Astrocyte (in vitro differentiated cells and primary cell): ENCODE data around the gene HMOX2. TPM values are rescaled to one million over a fixed set of nuclear protein-coding genes. Genes with fewer than 3 reads are reported as not detected.
A peak's percentile ranks its signal among the peaks of the same experiment; 100 is the strongest.

ENCODE experiments used
- DNase-seq: peaks from one replicate; pipeline ENCODE4 v3.0.0-alpha.2; 2010; ENCODE audit warnings: low read depth
- FAIRE-seq: peaks from 2 replicates; lab custom pipeline; 2011; peaks lifted over from hg19 to GRCh38; lab: Jason Lieb, UNC
- H2AFZ ChIP-seq: 2 replicates; pipeline ENCODE4 v1.6.0; 2012; ENCODE audit warnings: low read depth, low read length, inconsistent platforms
- H3K27ac ChIP-seq: 2 replicates; pipeline ENCODE4 v1.5.1; 2011; ENCODE audit warnings: low read depth, low read length, inconsistent platforms
- H3K27me3 ChIP-seq: 2 replicates; pipeline ENCODE4 v1.6.0; 2011; ENCODE audit warnings: low read length, inconsistent platforms; ENCODE audit not compliant: insufficient read depth
- H3K36me3 ChIP-seq: 2 replicates; pipeline ENCODE4 v1.5.1; 2011; ENCODE audit warnings: low read length, inconsistent platforms; ENCODE audit not compliant: insufficient read depth
- H3K4me1 ChIP-seq: 2 replicates; pipeline ENCODE4 v1.5.1; 2011; ENCODE audit warnings: low read length, inconsistent platforms; ENCODE audit not compliant: insufficient read depth
- H3K4me2 ChIP-seq: 2 replicates; pipeline ENCODE4 v1.6.0; 2012; ENCODE audit warnings: low read length, inconsistent platforms
- H3K4me3 ChIP-seq: 2 replicates; pipeline ENCODE4 v1.5.1; 2011; ENCODE audit warnings: low read depth, mild to moderate bottlenecking, low read length, inconsistent platforms; ENCODE audit not compliant: insufficient read depth
- H3K79me2 ChIP-seq: 2 replicates; pipeline ENCODE4 v1.6.0; 2012; ENCODE audit warnings: mild to moderate bottlenecking, low read length, inconsistent platforms; ENCODE audit not compliant: insufficient read depth
- H3K9ac ChIP-seq: 2 replicates; pipeline ENCODE4 v1.6.0; 2012; ENCODE audit warnings: mild to moderate bottlenecking, low read length, inconsistent platforms
- H3K9me3 ChIP-seq: 2 replicates; pipeline ENCODE4 v1.5.1; 2012; ENCODE audit warnings: low read depth, mild to moderate bottlenecking, low read length, inconsistent platforms; ENCODE audit not compliant: insufficient read depth
- H4K20me1 ChIP-seq: 2 replicates; pipeline ENCODE4 v1.6.0; 2012; ENCODE audit warnings: low read length, inconsistent platforms; ENCODE audit not compliant: insufficient read depth
- H3K27ac Mint-ChIP-seq: one replicate; pipeline ENCODE4 v1.8.0; 2021; ENCODE audit warnings: mild to moderate bottlenecking, mixed read lengths; ENCODE audit not compliant: unreplicated experiment
- H3K27me3 Mint-ChIP-seq: one replicate; pipeline ENCODE4 v1.8.0; 2021; ENCODE audit warnings: low read depth, mixed read lengths; ENCODE audit not compliant: unreplicated experiment
- H3K36me3 Mint-ChIP-seq: one replicate; pipeline ENCODE4 v1.8.0; 2021; ENCODE audit warnings: low read depth, mixed read lengths; ENCODE audit not compliant: unreplicated experiment
- H3K4me1 Mint-ChIP-seq: one replicate; pipeline ENCODE4 v1.8.0; 2021; ENCODE audit warnings: low read depth, mixed read lengths; ENCODE audit not compliant: unreplicated experiment
- H3K4me3 Mint-ChIP-seq: one replicate; pipeline ENCODE4 v1.8.0; 2021; ENCODE audit warnings: mild to moderate bottlenecking, moderate library complexity, mixed read lengths; ENCODE audit not compliant: unreplicated experiment
- H3K9me3 Mint-ChIP-seq: one replicate; pipeline ENCODE4 v1.8.0; 2021; ENCODE audit warnings: mild to moderate bottlenecking, mixed read lengths; ENCODE audit not compliant: unreplicated experiment
- EZH2 ChIP-seq: IDR thresholded peaks from 2 replicates; pipeline ENCODE4 v1.6.1; 2012; ENCODE audit warnings: mild to moderate bottlenecking, low read length, inconsistent platforms; ENCODE audit not compliant: insufficient read depth
- total RNA-seq: library from RNA; stranded (reverse); gene quantifications from 2 replicates; pipeline ENCODE4 v1.2.1, GENCODE V29; 2021
- TF ChIP-seq, protein P1 (sequence below): IDR thresholded peaks from 2 replicates; pipeline ENCODE4 v1.5.1; 2011; ENCODE audit warnings: low read depth, mild to moderate bottlenecking, inconsistent platforms, low read length, moderate library complexity; ENCODE audit not compliant: insufficient read depth

Gene HMOX2
- total RNA-seq, 1 donor from 2014 or later = 64.9 TPM

DNA sequence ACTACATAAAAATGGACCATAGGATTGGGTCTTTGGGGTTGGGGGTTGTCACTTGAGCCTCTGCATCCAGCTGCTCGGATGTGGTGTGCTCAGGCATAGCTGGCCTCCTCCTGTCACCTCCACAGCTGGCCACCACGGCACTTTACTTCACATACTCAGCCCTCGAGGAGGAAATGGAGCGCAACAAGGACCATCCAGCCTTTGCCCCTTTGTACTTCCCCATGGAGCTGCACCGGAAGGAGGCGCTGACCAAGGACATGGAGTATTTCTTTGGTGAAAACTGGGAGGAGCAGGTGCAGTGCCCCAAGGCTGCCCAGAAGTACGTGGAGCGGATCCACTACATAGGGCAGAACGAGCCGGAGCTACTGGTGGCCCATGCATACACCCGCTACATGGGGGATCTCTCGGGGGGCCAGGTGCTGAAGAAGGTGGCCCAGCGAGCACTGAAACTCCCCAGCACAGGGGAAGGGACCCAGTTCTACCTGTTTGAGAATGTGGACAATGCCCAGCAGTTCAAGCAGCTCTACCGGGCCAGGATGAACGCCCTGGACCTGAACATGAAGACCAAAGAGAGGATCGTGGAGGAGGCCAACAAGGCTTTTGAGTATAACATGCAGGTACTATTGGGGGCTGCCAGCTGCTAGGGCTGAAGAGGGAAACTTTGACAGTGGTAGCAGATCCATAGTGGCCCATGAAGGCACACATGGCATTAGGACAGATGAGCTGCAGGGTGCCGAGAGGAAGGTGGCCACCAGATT lies 31.6 kb downstream of the HMOX2 start:
- H3K27me3 ChIP-seq = no peaks in the 10 kb centered on the region
- H3K9ac ChIP-seq = no peak overlapping the region
- no peaks in the 10 kb centered on the region for H3K4me1 ChIP-seq
- H3K36me3 ChIP-seq = peaks cover 24% of the 10 kb centered on the region
- Mint-ChIP-seq H3K27me3 (no peaks in the 10 kb centered on the region), H3K36me3 (peaks cover 4% of the 10 kb centered on the region), H3K4me3 (peak overlapping the region; percentile 69), H3K4me1 (peaks cover 16% of the 10 kb centered on the region), H3K9me3 (no peaks in the 10 kb centered on the region), H3K27ac (no peak overlapping the region)
- no peak for FAIRE-seq
- no peak overlapping the region for H3K4me2 ChIP-seq
- peaks cover 62% of the 10 kb centered on the region for H4K20me1 ChIP-seq
- H3K4me3 ChIP-seq = no peak overlapping the region
- TF ChIP-seq, protein P1, sequence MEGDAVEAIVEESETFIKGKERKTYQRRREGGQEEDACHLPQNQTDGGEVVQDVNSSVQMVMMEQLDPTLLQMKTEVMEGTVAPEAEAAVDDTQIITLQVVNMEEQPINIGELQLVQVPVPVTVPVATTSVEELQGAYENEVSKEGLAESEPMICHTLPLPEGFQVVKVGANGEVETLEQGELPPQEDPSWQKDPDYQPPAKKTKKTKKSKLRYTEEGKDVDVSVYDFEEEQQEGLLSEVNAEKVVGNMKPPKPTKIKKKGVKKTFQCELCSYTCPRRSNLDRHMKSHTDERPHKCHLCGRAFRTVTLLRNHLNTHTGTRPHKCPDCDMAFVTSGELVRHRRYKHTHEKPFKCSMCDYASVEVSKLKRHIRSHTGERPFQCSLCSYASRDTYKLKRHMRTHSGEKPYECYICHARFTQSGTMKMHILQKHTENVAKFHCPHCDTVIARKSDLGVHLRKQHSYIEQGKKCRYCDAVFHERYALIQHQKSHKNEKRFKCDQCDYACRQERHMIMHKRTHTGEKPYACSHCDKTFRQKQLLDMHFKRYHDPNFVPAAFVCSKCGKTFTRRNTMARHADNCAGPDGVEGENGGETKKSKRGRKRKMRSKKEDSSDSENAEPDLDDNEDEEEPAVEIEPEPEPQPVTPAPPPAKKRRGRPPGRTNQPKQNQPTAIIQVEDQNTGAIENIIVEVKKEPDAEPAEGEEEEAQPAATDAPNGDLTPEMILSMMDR = no peak
- no peak for TF ChIP-seq EZH2
- H3K9me3 ChIP-seq = no peaks in the 10 kb centered on the region
- no peak overlapping the region for H2AFZ ChIP-seq
- peaks cover 23% of the 10 kb centered on the region for H3K79me2 ChIP-seq
- no peak for DNase-seq
- H3K27ac ChIP-seq = no peak overlapping the region

DNA sequence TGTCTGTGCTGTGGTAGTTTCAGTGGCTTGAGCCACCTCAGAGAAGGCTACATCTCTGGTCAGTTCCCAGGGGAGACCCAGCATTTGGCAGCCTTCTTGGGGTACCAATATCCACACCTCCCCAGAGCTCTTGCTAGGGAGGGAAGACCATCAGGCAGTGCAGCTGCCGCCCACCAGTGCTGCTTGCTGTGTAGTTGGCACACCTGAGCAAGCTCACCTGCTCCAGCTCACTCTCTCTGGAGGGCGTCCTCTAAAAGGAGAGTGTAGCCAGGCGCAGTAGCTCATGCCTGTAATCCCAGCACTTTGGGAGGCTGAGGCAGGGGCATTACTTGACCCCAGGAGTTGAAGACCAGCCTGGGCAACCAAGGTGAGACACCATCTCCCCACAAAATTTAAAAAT lies 32.6 kb downstream of the HMOX2 start:
- FAIRE-seq (no peak), DNase-seq (no peak)
- no peak overlapping the region for H3K9ac ChIP-seq
- Mint-ChIP-seq H3K27ac (no peak overlapping the region), H3K4me3 (no peak overlapping the region), H3K36me3 (peaks cover 4% of the 10 kb centered on the region), H3K4me1 (peaks cover 14% of the 10 kb centered on the region), H3K27me3 (no peaks in the 10 kb centered on the region), H3K9me3 (no peaks in the 10 kb centered on the region)
- no peak for TF ChIP-seq EZH2
- TF ChIP-seq, protein P1 = no peak
- no peaks in the 10 kb centered on the region for H3K4me1 ChIP-seq
- no peak overlapping the region for H2AFZ ChIP-seq
- H3K27me3 ChIP-seq = no peaks in the 10 kb centered on the region
- no peaks in the 10 kb centered on the region for H3K9me3 ChIP-seq
- peaks cover 60% of the 10 kb centered on the region for H4K20me1 ChIP-seq
- no peak overlapping the region for H3K27ac ChIP-seq
- no peak overlapping the region for H3K4me3 ChIP-seq
- no peak overlapping the region for H3K4me2 ChIP-seq
- peaks cover 14% of the 10 kb centered on the region for H3K79me2 ChIP-seq
- peaks cover 24% of the 10 kb centered on the region for H3K36me3 ChIP-seq

DNA sequence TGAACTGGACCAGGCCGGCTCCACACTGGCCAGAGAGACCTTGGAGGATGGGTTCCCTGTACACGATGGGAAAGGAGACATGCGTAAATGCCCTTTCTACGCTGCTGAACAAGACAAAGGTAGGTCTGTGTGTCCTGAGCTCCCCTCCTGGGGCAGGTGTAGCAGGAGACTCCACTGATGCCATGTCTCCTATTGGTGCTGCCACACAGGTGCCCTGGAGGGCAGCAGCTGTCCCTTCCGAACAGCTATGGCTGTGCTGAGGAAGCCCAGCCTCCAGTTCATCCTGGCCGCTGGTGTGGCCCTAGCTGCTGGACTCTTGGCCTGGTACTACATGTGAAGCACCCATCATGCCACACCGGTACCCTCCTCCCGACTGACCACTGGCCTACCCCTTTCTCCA lies 33.2 kb downstream of the HMOX2 start:
- H3K4me1 Mint-ChIP-seq = peaks cover 12% of the 10 kb centered on the region
- Histone ChIP-seq H3K9ac (no peak overlapping the region), H3K27ac (no peak overlapping the region), H3K9me3 (no peaks in the 10 kb centered on the region), H3K4me3 (no peak overlapping the region), H3K36me3 (peaks cover 24% of the 10 kb centered on the region), H3K4me1 (no peaks in the 10 kb centered on the region), H3K4me2 (no peak overlapping the region), H2AFZ (no peak overlapping the region), H3K79me2 (peaks cover 12% of the 10 kb centered on the region), H4K20me1 (peaks cover 57% of the 10 kb centered on the region), H3K27me3 (no peaks in the 10 kb centered on the region)
- TF ChIP-seq, protein P1 = no peak
- no peak for TF ChIP-seq EZH2
- DNase-seq (no peak), FAIRE-seq (no peak)
- H3K27ac Mint-ChIP-seq = peak overlapping the region; percentile 41
- H3K4me3 Mint-ChIP-seq = no peak overlapping the region
- no peaks in the 10 kb centered on the region for H3K9me3 Mint-ChIP-seq
- no peaks in the 10 kb centered on the region for H3K27me3 Mint-ChIP-seq
- H3K36me3 Mint-ChIP-seq = peaks cover 4% of the 10 kb centered on the region
